COLO668 (cell line): ENCODE measurements around the gene MAPK8IP1.

Experiments used
- DNase-seq: peaks from one replicate; lab custom pipeline; 2025; ENCODE audit not compliant: unreplicated experiment; lab: John Stamatoyannopoulos, UW

Gene MAPK8IP1

GRCh38 chr11:45859661-45860140 lies 25.8 kb upstream of the MAPK8IP1 start:
- no peak for DNase-seq

GRCh38 chr11:45860348-45860747 lies 25.1 kb upstream of the MAPK8IP1 start:
- DNase-seq: no peak

GRCh38 chr11:45860764-45861510 lies 24.5 kb upstream of the MAPK8IP1 start:
- DNase-seq: no peak

GRCh38 chr11:45864041-45864440 lies 21.4 kb upstream of the MAPK8IP1 start:
- no peak for DNase-seq

- DNase-seq: no peak
Measured at GRCh38 chr11:45869551-45869950, 15.9 kb upstream of the MAPK8IP1 start.

- no peak for DNase-seq
Measured at GRCh38 chr11:45870706-45871105, 14.7 kb upstream of the MAPK8IP1 start.

GRCh38 chr11:45871638-45872037 lies 13.8 kb upstream of the MAPK8IP1 start:
- DNase-seq: no peak

- peak; percentile 65 for DNase-seq
Measured at GRCh38 chr11:45872651-45873356, 12.6 kb upstream of the MAPK8IP1 start.

GRCh38 chr11:45876401-45876800 lies 9.1 kb upstream of the MAPK8IP1 start:
- DNase-seq: no peak

GRCh38 chr11:45877221-45877620 lies 8.2 kb upstream of the MAPK8IP1 start:
- DNase-seq: no peak

GRCh38 chr11:45877845-45878244 lies 7.6 kb upstream of the MAPK8IP1 start:
- no peak for DNase-seq

GRCh38 chr11:45879803-45880686 lies 5.4 kb upstream of the MAPK8IP1 start:
- DNase-seq: peak; percentile 59

- DNase-seq: no peak
Measured at GRCh38 chr11:45880772-45881570, 4.5 kb upstream of the MAPK8IP1 start.

GRCh38 chr11:45881708-45882368 lies 3.6 kb upstream of the MAPK8IP1 start:
- DNase-seq: no peak

GRCh38 chr11:45884596-45885185 lies 760 bp upstream of the MAPK8IP1 start:
- no peak for DNase-seq

GRCh38 chr11:45885921-45886721 lies 670 bp downstream of the MAPK8IP1 start:
- peak; percentile 71 for DNase-seq

GRCh38 chr11:45886816-45887520 lies 1.5 kb downstream of the MAPK8IP1 start:
- no peak for DNase-seq

GRCh38 chr11:45887587-45887986 lies 2.1 kb downstream of the MAPK8IP1 start:
- DNase-seq: no peak
